ENCODE results near the gene SETD7. TPM values are rescaled to one million over a fixed set of nuclear protein-coding genes. Genes with fewer than 3 reads are reported as not detected.

SETD7 gene
- total RNA-seq, 1 experiment from 2014 or later, result 41.6 TPM

- Histone ChIP-seq H3K9ac (ENCODE audit: low read length) (no peak overlapping the region), H3K4me1 (ENCODE audit: control insufficient read depth in 1 of 2, insufficient read depth in 2 of 2, low read length in 2 of 2) (no peaks in the 10 kb centered on the region; a peak in 1 of 4 replicates), H3K36me3 (ENCODE audit: control insufficient read depth in 1 of 2, insufficient read depth in 2 of 2, low read length in 2 of 2) (peaks cover 2 to 14% of the 10 kb centered on the region in 2 experiments; a peak in 3 of 4 replicates), H3K79me2 (ENCODE audit: insufficient read depth, low read length) (peaks cover 19% of the 10 kb centered on the region), H3K9me2 (ENCODE audit: insufficient read depth) (no peaks in the 10 kb centered on the region), H3K4me2 (ENCODE audit: low read length) (no peak overlapping the region), H3K9me3 (ENCODE audit: control insufficient read depth in 1 of 2, insufficient read depth in 1 of 2, low read depth in 1 of 2, low read length in 2 of 2) (no peaks in the 10 kb centered on the region), H2AFZ (ENCODE audit: low read depth, low read length, poor library complexity, severe bottlenecking) (no peak overlapping the region), H4K20me1 (ENCODE audit: insufficient read depth) (no peaks in the 10 kb centered on the region), H3K27me3 (ENCODE audit: insufficient read depth, low read length) (no peaks in the 10 kb centered on the region), H3K4me3 (replicated peaks in 1 of 2; ENCODE audit: low read depth in 1 of 2, low read length in 2 of 2) (no peak overlapping the region), H3K27ac (ENCODE audit: low read depth, low read length) (no peak overlapping the region)
- intact Hi-C loops (cut with micrococcal nuclease), result loop anchor here (10.0 kb wide), 3 partner anchors 118 to 498 kb away; no protein-coding TSS in a partner anchor
- POLR2A ChIA-PET, result no interaction called here
- DNase-seq (ENCODE audit: low read depth, low spot score) (no peak), ATAC-seq (no peak)
- TF ChIP-seq ATF3 (IDR thresholded peaks at IDR 0.05), result no peak
- no peak for TF ChIP-seq REST (IDR thresholded peaks at IDR 0.05; ENCODE audit: low read depth)
- no peak for TF ChIP-seq ELF1 (IDR thresholded peaks at IDR 0.05; ENCODE audit: borderline replicate concordance, low read depth)
- no peak for TF ChIP-seq ZFX (IDR thresholded peaks at IDR 0.05)
- TF ChIP-seq EZH2 (IDR thresholded peaks at IDR 0.05), result no peak
- no peak for TF ChIP-seq EGR1 (IDR thresholded peaks at IDR 0.05; ENCODE audit: low read depth)
- TF ChIP-seq POLR2A (IDR thresholded peaks at IDR 0.05; ENCODE audit: borderline replicate concordance, extremely low read depth, insufficient read depth, insufficient read length), result no peak
- no peak for TF ChIP-seq SRF (IDR thresholded peaks at IDR 0.05; ENCODE audit: low read depth)
- TF ChIP-seq FOSL1 (IDR thresholded peaks at IDR 0.05; ENCODE audit: low read depth), result no peak
- TF ChIP-seq CTCF (IDR thresholded peaks at IDR 0.05 in 2 of 3, conservative IDR thresholded peaks at IDR 0.05 in 1 of 3; ENCODE audit: borderline replicate concordance in 1 of 3, insufficient read depth in 1 of 3, low read depth in 2 of 3, low read length in 2 of 3), result no peak
- TF ChIP-seq POLR2AphosphoS5 (IDR thresholded peaks at IDR 0.05; ENCODE audit: low read depth, low read length), result no peak
- TF ChIP-seq TCF7L2 (IDR thresholded peaks at IDR 0.05; ENCODE audit: borderline replicate concordance, extremely low read depth, insufficient read depth, insufficient read length), result no peak
- TF ChIP-seq SP1 (IDR thresholded peaks at IDR 0.05; ENCODE audit: low read depth), result no peak
- no peak for TF ChIP-seq CEBPB (IDR thresholded peaks at IDR 0.05; ENCODE audit: low read depth)
- no peak for TF ChIP-seq CBX3 (IDR thresholded peaks at IDR 0.05; ENCODE audit: low read depth)
- RAD21 ChIA-PET (ENCODE audit: low non-redundant PET in 1 of 2, low total read pairs in 2 of 2, uncharacterized antibody in 2 of 2, unreplicated experiment in 2 of 2), result no interaction called here
- CTCF ChIA-PET, result no interaction called here
- no TSS peak for BruUV-seq (replicated peaks)
These were observed 23.1 kb downstream of the SETD7 start for GRCh38 chr4:139532947-139533346.

Data from HCT116 (cell line).